NOMO-1 treated with DMSO at 0.1 percent for 48 hours (cell line): ENCODE results near the gene GOLGA6L10.
"Not testable (repeated sequence)": the region's sequence is repeated elsewhere in the genome, so short reads cannot be mapped to it uniquely, and the experiment has no call there.

Source experiments
- DNase-seq: peaks from one replicate; lab custom pipeline; 2025; ENCODE audit not compliant: unreplicated experiment; lab: John Stamatoyannopoulos, UW

The GOLGA6L10 gene, protein sequence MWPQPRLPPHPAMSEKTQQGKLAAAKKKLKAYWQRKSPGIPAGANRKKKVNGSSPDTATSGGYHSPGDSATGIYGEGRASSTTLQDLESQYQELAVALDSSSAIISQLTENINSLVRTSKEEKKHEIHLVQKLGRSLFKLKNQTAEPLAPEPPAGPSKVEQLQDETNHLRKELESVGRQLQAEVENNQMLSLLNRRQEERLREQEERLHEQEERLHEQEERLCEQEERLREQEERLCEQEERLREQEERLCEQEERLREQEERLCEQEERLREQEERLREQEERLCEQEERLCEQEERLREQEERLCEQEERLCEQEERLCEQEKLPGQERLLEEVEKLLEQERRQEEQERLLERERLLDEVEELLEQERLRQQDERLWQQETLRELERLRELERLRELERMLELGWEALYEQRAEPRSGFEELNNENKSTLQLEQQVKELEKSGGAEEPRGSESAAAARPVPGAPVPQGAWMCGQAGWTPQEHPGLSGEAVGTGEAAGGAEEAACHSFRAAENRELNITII

DNA sequence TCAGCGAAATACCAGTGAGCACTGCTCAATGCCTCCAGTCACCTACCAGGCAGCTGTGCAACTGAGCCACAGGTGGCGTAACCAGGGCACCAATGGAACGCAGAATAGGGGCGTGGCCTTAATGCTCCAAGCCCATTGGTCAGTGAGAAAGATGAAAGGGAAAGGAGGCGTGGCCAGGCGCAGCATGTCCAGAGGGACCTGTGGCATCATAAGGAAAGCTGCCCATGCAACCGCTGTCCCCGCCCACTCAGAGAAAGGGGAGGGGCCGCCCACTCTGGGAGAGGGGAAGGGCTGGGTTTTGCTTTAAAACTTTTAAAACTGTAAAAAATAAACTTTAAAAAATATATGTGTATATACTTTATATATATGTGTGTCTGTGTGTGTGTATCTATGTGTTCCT lies at the start of gene GOLGA6L10:
GOLGA6L10 (minus strand) TSS at position 101 of the 400 bp plus-strand sequence; CDS start at position 1, 100 bp downstream.
- DNase-seq, result not testable (repeated sequence)

- DNase-seq, result no peak
Measured at GRCh38 chr15:82398785-82399184, 49.5 kb upstream of the GOLGA6L10 start.

GRCh38 chr15:82397817-82398216 lies 48.5 kb upstream of the GOLGA6L10 start:
- no peak for DNase-seq

- DNase-seq, result not testable (repeated sequence)
Measured at GRCh38 chr15:82395788-82396187, 46.5 kb upstream of the GOLGA6L10 start.

DNA sequence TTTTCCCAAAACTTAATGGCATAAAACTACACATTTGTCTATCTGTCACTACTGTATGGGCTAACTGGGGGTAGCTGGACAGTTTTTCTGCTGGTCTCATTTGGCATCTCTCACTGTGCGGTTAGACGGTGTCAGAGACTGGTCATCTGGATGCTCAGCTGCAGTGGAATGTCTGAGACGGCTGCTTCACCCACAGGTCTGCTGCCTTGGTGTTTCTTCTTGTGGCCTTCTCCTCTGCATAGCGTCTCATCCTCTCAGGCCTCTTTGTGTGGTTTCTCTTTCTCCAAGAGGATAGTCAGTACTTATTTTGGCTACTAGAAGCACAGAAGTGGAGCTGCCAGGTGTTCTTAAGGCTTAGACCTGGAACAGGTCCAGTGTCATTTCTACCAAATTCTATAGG lies 44.4 kb upstream of the GOLGA6L10 start:
- DNase-seq, result no peak

DNA sequence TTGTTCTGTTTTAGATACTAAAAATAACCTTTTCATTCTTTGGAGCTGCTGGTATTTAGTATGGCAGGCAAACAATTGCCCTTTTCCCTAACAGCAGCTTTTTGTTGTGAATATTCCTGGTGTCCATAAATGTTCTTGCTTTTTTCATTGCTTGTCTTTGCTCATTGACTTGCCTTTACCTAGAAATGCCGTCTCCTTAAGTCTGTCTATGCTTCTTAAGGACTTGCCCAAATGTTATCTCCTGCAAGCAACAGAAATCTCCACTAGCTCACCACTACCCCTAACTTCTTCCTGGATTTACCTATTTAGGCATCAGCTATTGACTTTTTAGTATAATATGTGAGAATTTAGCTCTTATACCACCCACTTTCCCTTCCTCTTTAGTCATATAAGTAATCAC lies 42.8 kb upstream of the GOLGA6L10 start:
- not testable (repeated sequence) for DNase-seq

DNA sequence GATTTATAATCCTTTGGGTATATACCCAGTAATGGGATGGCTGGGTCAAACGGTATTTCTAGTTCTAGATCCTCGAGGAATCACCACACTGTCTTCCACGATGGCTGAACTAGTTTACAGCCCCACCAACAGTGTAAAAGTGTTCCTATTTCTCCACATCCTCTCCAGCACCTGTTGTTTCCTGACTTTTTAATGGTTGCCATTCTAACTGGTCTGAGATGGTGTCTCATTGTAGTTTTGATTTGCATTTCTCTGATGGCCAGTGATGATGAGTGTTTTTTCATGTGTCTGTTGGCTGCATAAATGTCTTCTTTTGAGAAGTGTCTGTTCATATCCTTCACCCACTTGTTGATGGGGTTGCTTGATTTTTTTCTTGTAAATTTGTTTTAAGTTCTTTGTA lies 40.9 kb upstream of the GOLGA6L10 start:
- not testable (repeated sequence) for DNase-seq

GRCh38 chr15:82387209-82387608 lies 37.9 kb upstream of the GOLGA6L10 start:
- not testable (repeated sequence) for DNase-seq

DNA sequence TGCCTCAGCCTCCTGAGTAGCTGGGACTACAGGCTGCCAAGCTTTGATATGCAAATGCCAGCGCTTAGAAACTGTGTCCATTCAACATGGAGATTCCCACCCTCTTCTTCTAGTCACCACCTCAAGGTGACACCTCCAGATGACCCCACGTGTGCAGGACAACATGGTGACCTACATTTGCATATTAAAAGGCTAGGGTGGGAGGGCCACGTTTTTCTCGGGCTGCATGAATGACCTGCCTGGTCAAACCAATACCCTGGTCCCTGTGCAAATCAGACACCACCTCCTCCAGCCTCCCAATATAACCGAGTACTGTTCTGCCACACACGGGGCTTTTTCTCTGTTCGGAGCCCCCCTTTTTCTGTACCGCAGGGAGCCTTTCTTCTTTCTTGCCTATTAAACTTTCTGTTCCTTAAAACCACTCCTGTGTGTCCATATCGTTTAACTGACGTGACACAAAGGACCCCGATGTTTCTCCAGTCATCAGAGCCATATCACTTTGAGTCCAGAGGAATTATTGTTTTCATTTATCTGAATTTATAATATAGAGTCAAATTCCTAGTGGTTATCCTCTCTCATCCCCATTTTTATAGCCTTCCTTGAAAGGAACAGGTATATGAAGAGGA lies 32.2 kb upstream of the GOLGA6L10 start:
- DNase-seq, result not testable (repeated sequence)

DNA sequence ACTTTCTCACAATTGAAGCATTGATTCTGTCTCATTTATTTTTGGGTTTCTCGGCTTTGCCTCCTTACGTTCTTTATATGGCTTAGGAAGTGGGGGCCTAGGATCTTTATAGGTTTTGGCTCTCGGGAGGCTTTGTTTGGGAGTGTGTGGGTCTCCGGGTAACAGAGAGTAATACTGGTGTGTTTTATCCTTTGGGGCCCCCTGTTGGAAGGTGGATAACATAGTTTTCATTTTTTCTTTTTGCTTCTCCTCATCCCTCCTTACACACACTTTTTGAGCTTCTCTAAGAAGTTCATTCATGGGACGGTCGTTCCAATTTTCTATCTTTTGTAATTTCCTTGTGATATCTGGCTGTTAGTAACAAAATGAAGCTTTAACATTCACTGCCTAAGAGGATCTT lies 30.3 kb upstream of the GOLGA6L10 start:
- not testable (repeated sequence) for DNase-seq

DNA sequence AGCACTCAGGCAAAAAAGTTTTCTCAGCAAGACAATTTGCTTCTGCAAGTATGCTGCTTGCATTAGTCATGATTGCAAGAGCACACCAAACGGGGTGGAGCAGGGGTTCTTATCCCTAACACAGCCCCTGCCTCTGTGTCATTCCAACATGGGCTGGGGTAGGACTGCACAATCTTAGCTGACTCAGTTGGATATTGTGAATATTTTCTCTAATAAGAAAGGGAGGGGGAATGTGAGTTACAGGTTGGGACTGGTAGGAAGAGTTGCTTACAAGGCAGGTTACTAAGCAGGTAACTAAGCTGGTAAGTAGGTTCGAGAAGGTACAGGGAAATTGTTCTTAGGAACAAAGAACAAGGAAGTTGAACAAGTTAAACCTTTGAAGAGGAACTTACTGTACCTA lies 24.4 kb upstream of the GOLGA6L10 start:
- DNase-seq, result not testable (repeated sequence)

- no peak for DNase-seq
Measured at GRCh38 chr15:82371656-82372055, 22.4 kb upstream of the GOLGA6L10 start.

- DNase-seq, result not testable (repeated sequence)
Measured at GRCh38 chr15:82367790-82368189, 18.5 kb upstream of the GOLGA6L10 start.

- DNase-seq, result not testable (repeated sequence)
Measured at GRCh38 chr15:82365692-82366323, 16.5 kb upstream of the GOLGA6L10 start.

GRCh38 chr15:82364548-82364947 lies 15.3 kb upstream of the GOLGA6L10 start:
- not testable (repeated sequence) for DNase-seq

- not testable (repeated sequence) for DNase-seq
Measured at GRCh38 chr15:82362790-82363189, 13.5 kb upstream of the GOLGA6L10 start.

GRCh38 chr15:82360618-82361017 lies 11.3 kb upstream of the GOLGA6L10 start:
- DNase-seq, result not testable (repeated sequence)

- not testable (repeated sequence) for DNase-seq
Measured at GRCh38 chr15:82355055-82355454, 5.8 kb upstream of the GOLGA6L10 start.

DNA sequence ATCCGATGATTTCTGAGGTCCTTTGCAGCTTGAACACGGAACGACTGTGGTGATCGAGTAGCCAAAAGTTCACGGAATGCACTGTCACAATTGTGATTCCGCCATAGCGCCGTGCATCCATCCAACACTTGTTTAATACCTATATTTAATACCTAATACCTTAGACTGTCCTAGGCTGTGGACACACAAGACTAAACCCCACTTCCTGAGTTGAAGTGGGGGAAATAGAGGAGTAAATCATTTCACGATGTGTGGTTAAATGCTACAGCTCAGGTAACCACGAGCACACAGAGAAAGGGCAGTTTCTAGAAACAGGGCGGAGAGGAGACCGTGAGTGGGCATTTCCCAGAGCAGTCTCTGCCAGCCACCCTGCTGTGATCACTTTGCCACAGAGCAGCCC lies 5.3 kb upstream of the GOLGA6L10 start:
- not testable (repeated sequence) for DNase-seq

- DNase-seq, result not testable (repeated sequence)
Measured at GRCh38 chr15:82347645-82348044, 1.6 kb downstream of the GOLGA6L10 start.

DNA sequence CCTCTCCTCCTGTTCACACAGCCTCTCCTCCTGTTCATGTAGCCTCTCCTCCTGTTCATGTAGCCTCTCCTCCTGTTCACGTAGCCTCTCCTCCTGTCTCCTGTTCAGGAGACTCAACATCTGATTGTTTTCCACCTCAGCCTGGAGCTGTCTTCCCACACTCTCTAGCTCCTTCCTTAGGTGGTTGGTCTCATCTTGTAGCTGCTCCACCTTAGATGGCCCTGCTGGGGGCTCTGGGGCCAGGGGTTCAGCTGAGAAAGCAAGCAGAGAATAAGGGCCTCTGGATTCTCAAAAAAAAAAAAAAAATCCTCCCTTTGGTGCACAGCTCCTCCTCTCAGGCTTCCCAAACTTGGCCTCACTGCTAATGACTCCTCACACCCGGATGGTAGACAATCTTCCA lies 4.1 kb downstream of the GOLGA6L10 start:
- DNase-seq, result not testable (repeated sequence)
